ENCODE measurements around the gene SLC27A5. TPM values are rescaled to one million over a fixed set of nuclear protein-coding genes. Genes with fewer than 3 reads are reported as not detected.

The SLC27A5 gene
- total and polyA plus RNA-seq, 2 donors from 2014 or later = 10.8 to 41.5 TPM

- TF ChIP-seq CTCF (IDR thresholded peaks at IDR 0.05; ENCODE audit: borderline replicate concordance, extremely low read depth, insufficient read depth) = no peak
- H3K27ac ChIP-seq (ENCODE audit: low read depth in 2 of 2, low read length in 2 of 2) = no peak overlapping the region
- peaks cover 3 to 38% (median 21%) of the 10 kb centered on the region in 3 donors for H3K4me1 ChIP-seq (ENCODE audit: control insufficient read depth in 2 of 3, insufficient read depth in 2 of 3, low read depth in 1 of 3, low read length in 3 of 3)
- no peaks in the 10 kb centered on the region for H3K9me3 ChIP-seq (ENCODE audit: control insufficient read depth in 2 of 3, insufficient read depth in 1 of 3, low read length in 3 of 3)
- peaks cover 3 to 28% (median 20%) of the 10 kb centered on the region in 3 donors for H3K36me3 ChIP-seq (ENCODE audit: control insufficient read depth in 2 of 3, insufficient read depth in 3 of 3, low read length in 3 of 3)
- peak overlapping the region in 1 of 3 donors; percentile 99 for H3K9ac ChIP-seq (ENCODE audit: low read length in 3 of 3)
- no peak overlapping the region for H3K4me3 ChIP-seq (ENCODE audit: low read length in 3 of 3)
- H3K27me3 ChIP-seq (ENCODE audit: control insufficient read depth, insufficient read depth, low read length) = no peaks in the 10 kb centered on the region
- FAIRE-seq (no peak), DNase-seq (peak in 2 of 5 donors; percentile 72 to 81)
- intact Hi-C loops (cut with DNase I) = no loop called here
Observed at GRCh38 chr19:58555920-58556621, 44.3 kb upstream of the SLC27A5 start.

- FAIRE-seq (no peak), DNase-seq (peak in 1 of 5 donors; percentile 67)
- peaks cover 7 to 35% (median 26%) of the 10 kb centered on the region in 3 donors for H3K36me3 ChIP-seq (ENCODE audit: control insufficient read depth in 2 of 3, insufficient read depth in 3 of 3, low read length in 3 of 3)
- peaks cover 3 to 38% (median 21%) of the 10 kb centered on the region in 3 donors for H3K4me1 ChIP-seq (ENCODE audit: control insufficient read depth in 2 of 3, insufficient read depth in 2 of 3, low read depth in 1 of 3, low read length in 3 of 3)
- H3K9me3 ChIP-seq (ENCODE audit: control insufficient read depth in 2 of 3, insufficient read depth in 1 of 3, low read length in 3 of 3) = no peaks in the 10 kb centered on the region
- no peak for TF ChIP-seq CTCF (IDR thresholded peaks at IDR 0.05; ENCODE audit: borderline replicate concordance, extremely low read depth, insufficient read depth)
- H3K27me3 ChIP-seq (ENCODE audit: control insufficient read depth, insufficient read depth, low read length) = no peaks in the 10 kb centered on the region
- H3K27ac ChIP-seq (ENCODE audit: low read depth in 2 of 2, low read length in 2 of 2) = peak overlapping the region; percentile 95 to 97
- H3K9ac ChIP-seq (ENCODE audit: low read length in 3 of 3) = peak overlapping the region; percentile 4 to 99 (median 47)
- H3K4me3 ChIP-seq (ENCODE audit: low read length in 3 of 3) = peak overlapping the region; percentile 32 to 98 (median 66)
- intact Hi-C loops (cut with DNase I) = no loop called here
Observed at GRCh38 chr19:58555369-58555885, 43.6 kb upstream of the SLC27A5 start.

GRCh38 chr19:58554494-58555368 is 42.9 kb upstream of the SLC27A5 start, which contains the start of gene CHMP2A:
CHMP2A (minus strand) TSS chr19:58555105; CDS start chr19:58554212, 893 bp downstream.
- Histone ChIP-seq H3K36me3 (ENCODE audit: control insufficient read depth in 2 of 3, insufficient read depth in 3 of 3, low read length in 3 of 3) (peaks cover 10 to 42% (median 32%) of the 10 kb centered on the region in 3 donors), H3K4me3 (ENCODE audit: low read length in 3 of 3) (peak within 1 kb of the TSS; percentile 90 to 98 (median 97)), H3K27ac (ENCODE audit: low read depth in 2 of 2, low read length in 2 of 2) (peak within 1 kb of the TSS; percentile 95 to 97), H3K9ac (ENCODE audit: low read length in 3 of 3) (peak within 1 kb of the TSS; percentile 81 to 99 (median 89)), H3K4me1 (ENCODE audit: control insufficient read depth in 2 of 3, insufficient read depth in 2 of 3, low read depth in 1 of 3, low read length in 3 of 3) (peaks cover under 1 to 34% (median 15%) of the 10 kb centered on the region in 3 donors), H3K9me3 (ENCODE audit: control insufficient read depth in 2 of 3, insufficient read depth in 1 of 3, low read length in 3 of 3) (no peaks in the 10 kb centered on the region), H3K27me3 (ENCODE audit: control insufficient read depth, insufficient read depth, low read length) (no peaks in the 10 kb centered on the region)
- FAIRE-seq (peak; percentile 49), DNase-seq (peak; percentile 98 to 99 (median 99))
- TF ChIP-seq CTCF (IDR thresholded peaks at IDR 0.05; ENCODE audit: borderline replicate concordance, extremely low read depth, insufficient read depth) = no peak
- intact Hi-C loops (cut with DNase I) = no loop called here

Measured in kidney (tissue), 14 donors.